ENCODE data around the gene MEGF6.

The MEGF6 gene

GRCh38 chr1:3511306-3511705 is 100.0 kb downstream of the MEGF6 start:
- no peak overlapping the region for H3K27ac ChIP-seq (replicated peaks)
- no peak overlapping the region for H3K4me3 ChIP-seq (replicated peaks; ENCODE audit: insufficient read depth, low read length)
- no peak for TF ChIP-seq POLR2AphosphoS5 (IDR thresholded peaks at IDR 0.05; ENCODE audit: low read depth)
- no peak for TF ChIP-seq REST (IDR thresholded peaks at IDR 0.05; ENCODE audit: insufficient replicate concordance, low read depth)
- TF ChIP-seq GABPA (IDR thresholded peaks at IDR 0.05; ENCODE audit: low read depth): no peak
- TF ChIP-seq CTCF (IDR thresholded peaks at IDR 0.05; ENCODE audit: insufficient read depth, low read length): no peak
- H3K27me3 ChIP-seq (ENCODE audit: insufficient read depth, poor library complexity, severe bottlenecking): no peaks in the 10 kb centered on the region
- DNase-seq (ENCODE audit: low read depth in 1 of 2, low spot score in 1 of 2): no peak

- H3K27ac ChIP-seq (replicated peaks): no peak overlapping the region
- TF ChIP-seq POLR2AphosphoS5 (IDR thresholded peaks at IDR 0.05; ENCODE audit: low read depth) (no peak), REST (IDR thresholded peaks at IDR 0.05; ENCODE audit: insufficient replicate concordance, low read depth) (no peak), CTCF (IDR thresholded peaks at IDR 0.05; ENCODE audit: insufficient read depth, low read length) (no peak), GABPA (IDR thresholded peaks at IDR 0.05; ENCODE audit: low read depth) (no peak), SPI1 (IDR thresholded peaks at IDR 0.05; ENCODE audit: borderline replicate concordance, low read depth) (no peak)
- no peaks in the 10 kb centered on the region for H3K27me3 ChIP-seq (ENCODE audit: insufficient read depth, poor library complexity, severe bottlenecking)
- no peak for DNase-seq (ENCODE audit: low read depth in 1 of 2, low spot score in 1 of 2)
- no peak overlapping the region for H3K4me3 ChIP-seq (replicated peaks; ENCODE audit: insufficient read depth, low read length)
Observed at GRCh38 chr1:3510956-3511250, 100.4 kb downstream of the MEGF6 start.

GRCh38 chr1:3510136-3510955 is 101.0 kb downstream of the MEGF6 start:
- H3K27ac ChIP-seq (replicated peaks): no peak overlapping the region
- no peak for DNase-seq (ENCODE audit: low read depth in 1 of 2, low spot score in 1 of 2)
- no peaks in the 10 kb centered on the region for H3K27me3 ChIP-seq (ENCODE audit: insufficient read depth, poor library complexity, severe bottlenecking)
- no peak overlapping the region for H3K4me3 ChIP-seq (replicated peaks; ENCODE audit: insufficient read depth, low read length)
- TF ChIP-seq SPI1 (IDR thresholded peaks at IDR 0.05; ENCODE audit: borderline replicate concordance, low read depth) (no peak), POLR2AphosphoS5 (IDR thresholded peaks at IDR 0.05; ENCODE audit: low read depth) (no peak), REST (IDR thresholded peaks at IDR 0.05; ENCODE audit: insufficient replicate concordance, low read depth) (no peak), CTCF (IDR thresholded peaks at IDR 0.05; ENCODE audit: insufficient read depth, low read length) (no peak), GABPA (IDR thresholded peaks at IDR 0.05; ENCODE audit: low read depth) (no peak)
